Measurements from ENCODE around the gene PRL.

PRL gene

DNA sequence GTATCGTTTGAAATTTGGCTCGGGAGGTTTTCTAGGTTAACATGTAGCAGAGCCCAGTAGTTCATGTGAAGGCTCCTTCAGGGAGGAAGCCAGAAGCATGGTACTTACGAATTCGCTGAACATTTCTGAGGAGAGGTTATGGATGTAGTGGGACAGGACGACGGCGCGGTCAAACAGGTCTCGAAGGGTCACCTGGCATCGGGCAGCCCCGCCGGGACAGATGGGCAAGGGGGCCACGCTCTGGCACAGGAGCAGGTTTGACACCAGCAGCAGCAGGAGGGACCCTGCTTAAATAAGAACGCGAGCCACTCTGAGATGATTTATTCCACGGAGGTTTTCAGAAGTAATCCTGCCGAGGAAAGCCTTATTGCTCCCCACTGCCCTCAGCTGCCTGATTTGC is 2.5 kb downstream of the PRL start:
- no peak for DNase-seq (ENCODE audit: low spot score)

GRCh38 chr6:22290045-22290444 is 6.8 kb downstream of the PRL start:
- no peak for DNase-seq (ENCODE audit: low spot score)

GRCh38 chr6:22288721-22289120 is 8.1 kb downstream of the PRL start:
- no peak for DNase-seq (ENCODE audit: low spot score)

- no peak for DNase-seq (ENCODE audit: low spot score)
These were observed 12.2 kb downstream of the PRL start for GRCh38 chr6:22284666-22285065.

DNA sequence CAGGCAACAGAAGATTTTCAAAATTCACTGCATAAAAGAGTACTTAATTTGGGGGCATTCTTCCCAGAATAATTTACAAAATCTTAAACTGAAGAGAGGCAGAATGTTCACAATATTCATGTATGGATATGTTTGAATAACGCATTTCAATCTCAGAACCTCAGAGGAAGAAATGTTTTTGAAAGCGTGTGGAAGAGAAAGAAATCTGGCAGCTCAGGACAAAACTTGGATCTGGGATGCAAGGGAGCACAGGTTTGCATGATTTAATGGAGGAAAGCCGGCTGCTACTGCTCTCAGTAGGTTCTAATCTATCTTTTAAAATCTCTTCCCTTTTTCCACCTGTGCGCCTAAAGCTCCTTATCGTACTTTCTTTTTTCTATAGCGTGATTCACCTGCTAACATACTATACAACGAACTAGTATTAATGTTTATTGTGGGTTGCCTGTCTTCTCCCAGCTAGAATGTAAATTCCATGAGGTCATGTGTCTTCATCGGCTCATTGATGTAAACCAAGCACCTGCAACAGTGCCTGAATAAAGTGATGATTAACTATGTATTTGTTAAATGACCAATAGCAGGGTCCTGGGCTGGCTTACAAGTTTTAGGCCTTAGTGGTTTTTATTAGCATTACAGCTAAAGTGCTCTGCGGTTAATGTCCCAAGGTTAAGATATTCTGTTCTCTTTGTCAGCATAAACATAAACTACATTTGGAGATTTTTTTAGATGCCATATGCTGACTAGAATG is 15.3 kb downstream of the PRL start:
- DNase-seq (ENCODE audit: low spot score), result no peak

DNA sequence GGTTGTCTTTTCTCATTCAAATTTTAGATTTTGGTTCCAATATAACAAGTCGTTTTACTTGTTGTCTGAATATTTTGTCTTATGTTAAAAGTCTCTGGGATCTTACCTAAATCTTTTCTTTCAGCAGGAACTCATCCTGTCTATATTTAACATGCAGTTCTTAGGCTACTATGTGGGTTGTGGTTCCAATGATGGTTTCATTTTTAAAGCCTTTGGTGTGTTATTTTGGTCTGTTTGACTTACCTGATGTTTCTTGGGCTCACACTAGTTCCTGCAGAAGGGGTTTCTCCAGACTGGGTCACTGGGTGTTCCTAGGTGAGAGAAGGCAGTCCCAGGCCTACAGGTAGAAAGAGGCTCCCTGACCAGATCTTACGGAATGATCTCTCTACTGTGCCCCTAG is 17.4 kb downstream of the PRL start:
- DNase-seq (ENCODE audit: low spot score), result no peak

GRCh38 chr6:22271081-22271480 is 25.8 kb downstream of the PRL start:
- no peak for DNase-seq (ENCODE audit: low spot score)

DNA sequence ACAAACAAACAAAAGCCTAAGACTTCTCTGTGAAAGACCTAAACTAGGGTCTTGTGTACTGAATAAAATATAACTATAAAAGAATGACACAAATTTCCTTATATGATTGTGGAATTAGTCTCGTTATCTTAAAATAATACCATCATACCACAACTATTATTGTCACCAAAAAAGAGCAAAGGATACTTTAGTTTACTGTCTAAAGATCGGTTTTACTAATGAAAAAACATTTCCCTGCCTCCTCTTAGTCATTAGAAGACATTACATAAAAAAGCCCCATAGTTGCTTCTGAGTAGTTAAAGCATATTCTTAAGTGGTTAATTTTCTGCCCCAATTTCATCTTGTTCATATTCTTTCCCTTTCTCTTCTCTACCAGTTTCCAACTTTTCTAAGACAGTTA is 33.1 kb downstream of the PRL start:
- DNase-seq (ENCODE audit: low spot score), result no peak

GRCh38 chr6:22254886-22255285 is 42.0 kb downstream of the PRL start:
- no peak for DNase-seq (ENCODE audit: low spot score)

- DNase-seq (ENCODE audit: low spot score), result no peak
These were observed 42.7 kb downstream of the PRL start for GRCh38 chr6:22253955-22254655.

DNA sequence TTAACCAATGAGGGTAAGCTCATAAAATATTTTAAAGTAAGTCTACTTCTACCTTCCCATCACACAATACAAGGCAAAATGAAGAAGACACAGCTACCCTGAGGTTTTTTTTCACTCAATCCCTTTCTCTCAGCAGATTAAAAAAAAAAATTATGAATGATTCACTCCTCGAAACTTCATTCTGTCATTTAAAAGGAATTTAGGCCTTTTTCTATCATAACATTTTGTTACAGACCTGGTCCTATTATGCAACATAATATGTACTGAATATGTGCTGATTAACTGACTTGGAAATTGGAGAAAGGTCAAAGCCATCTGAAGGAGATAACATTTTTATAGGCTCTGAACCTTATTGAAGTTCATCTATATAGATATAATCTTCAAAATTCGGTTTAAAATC is 45.5 kb downstream of the PRL start:
- no peak for DNase-seq (ENCODE audit: low spot score)

DNA sequence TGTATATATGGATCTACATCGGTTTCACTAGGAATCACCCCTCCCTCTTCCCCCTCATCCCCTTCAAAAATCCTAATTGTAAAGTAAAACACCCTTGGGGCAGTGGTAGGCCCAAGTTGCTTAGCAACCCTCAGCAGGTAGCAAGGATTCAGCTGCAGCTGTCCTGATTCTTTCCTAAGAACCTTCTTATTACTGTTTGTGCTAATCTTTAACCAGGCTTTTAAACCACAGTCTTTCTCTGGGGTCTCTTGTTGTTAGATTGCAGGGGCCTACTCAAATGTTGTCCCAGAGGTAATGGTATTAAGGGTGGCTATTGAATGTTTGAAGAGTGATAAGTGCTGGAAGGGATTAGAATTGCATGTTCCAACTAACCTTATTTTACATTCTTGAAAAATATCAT is 46.4 kb downstream of the PRL start:
- no peak for DNase-seq (ENCODE audit: low spot score)

- no peak for DNase-seq (ENCODE audit: low spot score)
These were observed 47.0 kb downstream of the PRL start for GRCh38 chr6:22249711-22250350.

DNA sequence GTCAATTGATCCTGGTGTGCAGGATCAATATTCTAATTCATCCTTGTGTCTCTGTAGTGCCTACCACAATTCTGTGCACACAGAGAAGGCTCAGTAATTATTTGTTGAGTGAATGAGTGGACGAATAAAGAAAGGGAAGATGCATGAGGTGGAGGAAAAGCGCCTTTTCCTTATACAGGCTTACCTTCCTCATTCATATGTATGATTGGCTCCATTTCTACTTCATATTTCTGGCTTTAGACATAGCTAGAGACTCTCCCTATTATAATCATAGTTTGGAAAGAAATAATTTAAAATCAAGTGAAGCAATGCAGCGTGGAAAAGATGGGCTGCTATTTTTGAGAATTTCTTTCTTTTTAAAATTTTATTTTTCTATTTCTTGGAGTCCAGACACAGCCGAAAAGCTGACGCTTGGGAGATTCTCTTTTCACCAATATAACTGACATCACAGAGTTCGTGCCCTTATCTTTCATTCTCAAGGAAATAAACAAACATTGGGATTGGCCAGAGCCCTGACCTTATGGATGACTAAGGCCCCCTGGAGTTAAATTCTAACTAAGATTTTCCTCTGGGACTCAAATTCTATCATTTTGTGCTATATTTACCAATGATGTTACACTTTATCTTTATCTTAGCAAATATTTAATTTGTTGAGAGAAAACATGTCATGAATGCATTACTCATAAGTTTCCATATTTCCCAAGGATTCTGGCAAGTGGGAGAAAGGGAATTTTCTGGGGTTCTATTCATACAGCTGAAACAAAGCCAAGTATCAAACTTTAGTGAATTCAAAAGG is 48.1 kb downstream of the PRL start:
- no peak for DNase-seq (ENCODE audit: low spot score)

DNA sequence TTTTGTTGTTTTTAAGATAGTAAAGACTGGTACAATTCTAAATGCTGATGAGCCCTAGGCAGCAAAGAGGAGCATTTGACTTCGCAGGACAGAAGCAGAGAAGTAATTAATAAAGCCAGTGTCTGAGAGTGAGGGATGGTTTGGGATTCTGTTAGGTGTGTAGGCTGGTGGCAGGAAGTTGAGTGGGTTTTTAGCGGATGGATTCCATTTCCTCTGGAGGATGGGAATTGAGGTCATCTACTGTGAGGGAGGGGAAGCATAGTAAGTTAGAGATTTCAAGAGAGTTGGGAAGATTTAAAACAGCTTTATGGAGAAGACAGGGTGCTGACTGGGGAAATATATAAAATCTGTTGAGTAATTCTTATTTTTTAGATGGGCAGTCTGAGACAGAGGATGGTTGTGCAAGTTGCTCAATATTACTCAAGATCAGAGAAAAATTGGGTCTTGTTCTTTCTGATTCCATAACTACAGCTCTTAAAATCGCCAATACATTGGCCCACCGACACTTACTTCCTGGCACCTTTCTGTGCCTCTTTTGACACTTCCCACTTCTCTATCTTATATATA is 48.8 kb downstream of the PRL start:
- no peak for DNase-seq (ENCODE audit: low spot score)

- DNase-seq (ENCODE audit: low spot score), result no peak
These were observed 56.8 kb downstream of the PRL start for GRCh38 chr6:22240025-22240424.

DNA sequence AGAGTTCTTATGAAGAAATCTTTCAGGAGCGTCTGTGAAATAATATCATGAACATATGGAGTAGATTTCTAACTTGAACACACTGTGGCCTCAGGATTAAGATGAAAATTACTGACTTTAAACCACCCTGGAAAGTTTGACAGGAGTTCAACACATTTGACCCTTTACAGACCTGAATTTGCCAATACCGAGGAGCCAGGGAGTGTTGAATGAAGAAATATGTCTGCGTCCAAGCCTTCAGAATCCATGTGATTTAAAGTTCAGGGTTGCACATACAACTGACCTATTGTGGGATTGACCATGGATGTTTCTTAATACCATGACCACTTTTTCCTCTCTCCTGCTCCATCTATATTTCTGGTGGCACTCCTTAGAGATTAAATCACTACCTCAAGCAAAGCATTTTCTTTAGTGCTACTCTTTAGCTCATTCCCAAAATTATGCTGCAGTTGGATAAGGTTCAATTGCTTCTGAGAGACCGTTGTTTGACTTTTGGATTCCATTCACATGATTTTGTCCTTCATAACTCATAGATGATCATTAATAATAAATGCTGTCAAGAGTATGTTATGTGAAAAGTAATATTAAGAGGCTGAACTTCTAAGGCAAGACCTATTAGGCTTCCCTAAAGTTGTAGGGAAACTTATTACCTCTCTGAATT is 57.4 kb downstream of the PRL start:
- DNase-seq (ENCODE audit: low spot score), result no peak

DNA sequence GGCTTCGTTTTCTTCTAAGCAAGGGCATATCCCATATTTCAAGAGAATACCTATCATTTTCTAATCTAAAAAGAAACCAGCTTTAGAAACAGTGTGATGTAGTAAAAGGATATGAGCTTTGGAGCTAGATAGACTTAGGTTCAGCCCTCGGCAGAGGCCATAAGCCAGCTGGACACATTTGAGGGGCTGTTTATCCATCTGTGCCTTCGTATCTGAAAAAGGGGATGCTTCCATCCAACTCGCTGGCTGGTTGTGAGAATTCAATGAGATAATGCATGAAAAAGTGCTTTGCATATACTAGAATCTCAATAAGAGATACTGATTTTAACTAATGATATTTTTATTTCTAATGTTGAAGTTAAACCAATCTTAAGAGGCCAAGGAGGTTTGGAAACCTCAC is 58.0 kb downstream of the PRL start:
- no peak for DNase-seq (ENCODE audit: low spot score)

DNA sequence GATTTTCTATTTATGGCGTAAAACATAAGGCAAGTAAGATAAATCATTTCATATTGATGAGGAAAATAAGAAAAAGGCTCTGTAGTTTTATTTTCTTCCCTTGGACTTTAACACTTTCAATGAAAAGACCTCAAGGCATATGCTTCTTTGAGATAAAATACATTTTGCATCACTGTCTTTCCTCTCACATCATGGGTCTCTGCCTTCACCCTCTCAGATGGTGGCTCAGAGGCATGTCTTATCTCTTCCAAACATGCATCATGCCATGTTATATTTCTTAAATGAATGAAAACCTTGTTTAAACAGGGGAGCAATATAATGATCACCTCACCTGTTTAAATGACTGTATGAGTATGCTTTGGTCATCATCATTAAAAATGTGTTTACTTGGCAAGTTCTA is 59.3 kb downstream of the PRL start:
- no peak for DNase-seq (ENCODE audit: low spot score)

Measured in pons (tissue), 1 donor.